ENCODE results near the gene PRKN. TPM values are rescaled to one million over a fixed set of nuclear protein-coding genes. Genes with fewer than 3 reads are reported as not detected.

The PRKN gene
- total RNA-seq, 3 donors from 2014 or later = 5.2 to 10.2 (median 8.1) TPM

DNA sequence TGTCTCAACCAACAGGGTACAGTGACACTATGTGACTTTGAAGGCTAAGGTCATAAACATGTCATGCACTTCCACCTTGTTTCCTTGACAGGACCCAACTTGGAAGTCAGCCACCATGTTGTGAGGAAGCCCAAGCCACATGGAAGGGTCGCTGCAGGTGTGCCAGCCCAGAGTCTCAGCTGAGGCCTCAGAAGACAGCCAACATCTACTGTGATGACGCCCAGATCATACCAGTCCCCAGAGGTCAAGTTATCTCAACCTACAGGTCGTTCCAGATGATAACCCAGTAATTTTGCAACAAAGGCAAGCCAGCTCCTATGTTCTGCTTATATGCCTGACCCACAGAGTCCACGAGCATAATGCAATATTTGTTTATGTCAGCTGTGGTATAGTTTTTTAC lies 1077.7 kb downstream of the PRKN start:
- ATAC-seq (no peak), DNase-seq (no peak)
- Histone ChIP-seq H3K36me3 (ENCODE audit: low read depth) (no peaks in the 10 kb centered on the region), H3K4me1 (ENCODE audit: low read depth) (no peaks in the 10 kb centered on the region), H3K9me3 (no peaks in the 10 kb centered on the region), H3K4me3 (no peak overlapping the region)
- intact Hi-C loops (cut with DNase I, micrococcal nuclease) = no loop called here
- TF ChIP-seq, protein P1, sequence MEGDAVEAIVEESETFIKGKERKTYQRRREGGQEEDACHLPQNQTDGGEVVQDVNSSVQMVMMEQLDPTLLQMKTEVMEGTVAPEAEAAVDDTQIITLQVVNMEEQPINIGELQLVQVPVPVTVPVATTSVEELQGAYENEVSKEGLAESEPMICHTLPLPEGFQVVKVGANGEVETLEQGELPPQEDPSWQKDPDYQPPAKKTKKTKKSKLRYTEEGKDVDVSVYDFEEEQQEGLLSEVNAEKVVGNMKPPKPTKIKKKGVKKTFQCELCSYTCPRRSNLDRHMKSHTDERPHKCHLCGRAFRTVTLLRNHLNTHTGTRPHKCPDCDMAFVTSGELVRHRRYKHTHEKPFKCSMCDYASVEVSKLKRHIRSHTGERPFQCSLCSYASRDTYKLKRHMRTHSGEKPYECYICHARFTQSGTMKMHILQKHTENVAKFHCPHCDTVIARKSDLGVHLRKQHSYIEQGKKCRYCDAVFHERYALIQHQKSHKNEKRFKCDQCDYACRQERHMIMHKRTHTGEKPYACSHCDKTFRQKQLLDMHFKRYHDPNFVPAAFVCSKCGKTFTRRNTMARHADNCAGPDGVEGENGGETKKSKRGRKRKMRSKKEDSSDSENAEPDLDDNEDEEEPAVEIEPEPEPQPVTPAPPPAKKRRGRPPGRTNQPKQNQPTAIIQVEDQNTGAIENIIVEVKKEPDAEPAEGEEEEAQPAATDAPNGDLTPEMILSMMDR (IDR thresholded peaks at IDR 0.05) = no peak

DNA sequence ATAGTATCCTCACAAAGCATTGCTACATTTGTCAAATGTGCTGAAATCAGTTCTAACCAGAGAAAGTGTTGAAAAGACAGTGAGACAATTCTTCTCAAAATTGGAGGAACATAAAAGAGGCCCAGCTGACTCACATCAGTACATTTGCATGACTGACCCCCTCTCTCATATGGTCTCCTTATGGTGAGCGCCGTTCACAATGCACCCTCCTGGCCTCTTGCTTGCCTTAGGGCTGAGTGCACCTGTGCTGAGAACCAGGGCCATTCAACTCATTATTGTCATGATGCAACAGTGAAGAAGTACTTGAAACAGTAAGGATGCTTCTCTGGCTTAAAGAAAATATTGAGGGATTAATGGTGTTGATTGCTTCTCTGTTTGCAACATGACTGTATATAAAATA lies 1078.5 kb downstream of the PRKN start:
- DNase-seq (no peak), ATAC-seq (no peak)
- intact Hi-C loops (cut with DNase I, micrococcal nuclease) = no loop called here

GRCh38 chr6:161647234-161647633 lies 1080.3 kb downstream of the PRKN start:
- TF ChIP-seq, protein P1 (IDR thresholded peaks at IDR 0.05) = no peak
- intact Hi-C loops (cut with DNase I, micrococcal nuclease) = no loop called here
- Histone ChIP-seq H3K4me3 (no peak overlapping the region), H3K36me3 (ENCODE audit: low read depth) (no peaks in the 10 kb centered on the region), H3K4me1 (ENCODE audit: low read depth) (no peaks in the 10 kb centered on the region), H3K9me3 (no peaks in the 10 kb centered on the region)
- DNase-seq (no peak), ATAC-seq (no peak)

More for the DNA sequence above, 1078.5 kb downstream of the PRKN start:
- no peak overlapping the region for H3K4me3 ChIP-seq
- no peaks in the 10 kb centered on the region for H3K36me3 ChIP-seq (ENCODE audit: low read depth)
- TF ChIP-seq, protein P1 (IDR thresholded peaks at IDR 0.05) = no peak
- H3K9me3 ChIP-seq = no peaks in the 10 kb centered on the region
- H3K4me1 ChIP-seq (ENCODE audit: low read depth) = no peaks in the 10 kb centered on the region

DNA sequence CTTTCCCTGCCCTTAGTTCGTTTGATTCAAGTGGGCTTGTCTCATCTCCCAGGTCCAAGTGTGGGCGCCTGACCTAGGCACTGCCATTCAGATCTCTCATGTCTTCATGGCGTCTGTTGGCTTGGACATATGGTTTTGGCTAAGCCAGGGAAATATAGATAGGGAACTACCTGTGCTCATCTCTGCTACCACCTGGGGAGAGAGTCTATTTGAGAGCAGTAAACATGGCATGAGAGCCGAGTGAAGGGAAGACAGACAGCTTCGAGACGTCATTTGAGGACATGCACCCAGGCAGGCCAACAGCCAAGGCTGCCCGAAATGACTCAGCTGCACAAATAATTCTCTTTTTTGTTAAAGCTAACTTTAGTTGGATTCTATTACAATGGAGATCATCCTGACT lies 1083.0 kb downstream of the PRKN start:
- ATAC-seq (no peak), DNase-seq (no peak)
- Histone ChIP-seq H3K4me1 (ENCODE audit: low read depth) (no peaks in the 10 kb centered on the region), H3K36me3 (ENCODE audit: low read depth) (no peaks in the 10 kb centered on the region), H3K9me3 (no peaks in the 10 kb centered on the region), H3K4me3 (no peak overlapping the region)
- intact Hi-C loops (cut with DNase I, micrococcal nuclease) = no loop called here
- TF ChIP-seq, protein P1 (IDR thresholded peaks at IDR 0.05) = no peak

GRCh38 chr6:161641175-161641574 lies 1086.4 kb downstream of the PRKN start:
- TF ChIP-seq, protein P1 (IDR thresholded peaks at IDR 0.05) = no peak

DNA sequence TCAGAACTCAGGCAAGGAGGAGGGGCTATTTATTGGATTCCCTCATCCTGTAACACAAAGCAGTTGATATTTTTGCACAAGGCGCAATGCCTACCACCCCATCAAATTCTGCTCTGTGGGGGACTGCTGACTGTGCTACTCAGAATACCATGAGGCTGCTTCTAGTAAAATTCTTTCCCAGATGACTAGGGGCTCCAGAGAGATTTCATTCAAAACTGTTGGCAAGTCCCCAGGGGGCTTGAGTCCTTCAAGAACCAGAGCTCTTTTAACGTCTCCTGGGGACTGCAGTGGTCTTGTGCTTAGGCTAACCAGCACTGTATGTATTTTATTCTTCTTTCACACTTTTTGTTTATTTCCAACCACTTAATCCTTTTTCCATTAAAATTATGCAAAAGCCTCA lies 1087.8 kb downstream of the PRKN start:
- intact Hi-C loops (cut with DNase I, micrococcal nuclease) = no loop called here
- no peak for ATAC-seq
- TF ChIP-seq, protein P1 (IDR thresholded peaks at IDR 0.05) = no peak
- Histone ChIP-seq H3K4me3 (no peak overlapping the region), H3K4me1 (ENCODE audit: low read depth) (no peaks in the 10 kb centered on the region), H3K9me3 (no peaks in the 10 kb centered on the region), H3K36me3 (ENCODE audit: low read depth) (no peaks in the 10 kb centered on the region)
- no peak for DNase-seq

More at GRCh38 chr6:161641175-161641574, 1086.4 kb downstream of the PRKN start:
- ATAC-seq (no peak), DNase-seq (no peak)
- intact Hi-C loops (cut with DNase I, micrococcal nuclease) = no loop called here
- Histone ChIP-seq H3K36me3 (ENCODE audit: low read depth) (no peaks in the 10 kb centered on the region), H3K4me1 (ENCODE audit: low read depth) (no peaks in the 10 kb centered on the region), H3K4me3 (no peak overlapping the region), H3K9me3 (no peaks in the 10 kb centered on the region)
